ENCODE results near the gene TMEM179.

DNA sequence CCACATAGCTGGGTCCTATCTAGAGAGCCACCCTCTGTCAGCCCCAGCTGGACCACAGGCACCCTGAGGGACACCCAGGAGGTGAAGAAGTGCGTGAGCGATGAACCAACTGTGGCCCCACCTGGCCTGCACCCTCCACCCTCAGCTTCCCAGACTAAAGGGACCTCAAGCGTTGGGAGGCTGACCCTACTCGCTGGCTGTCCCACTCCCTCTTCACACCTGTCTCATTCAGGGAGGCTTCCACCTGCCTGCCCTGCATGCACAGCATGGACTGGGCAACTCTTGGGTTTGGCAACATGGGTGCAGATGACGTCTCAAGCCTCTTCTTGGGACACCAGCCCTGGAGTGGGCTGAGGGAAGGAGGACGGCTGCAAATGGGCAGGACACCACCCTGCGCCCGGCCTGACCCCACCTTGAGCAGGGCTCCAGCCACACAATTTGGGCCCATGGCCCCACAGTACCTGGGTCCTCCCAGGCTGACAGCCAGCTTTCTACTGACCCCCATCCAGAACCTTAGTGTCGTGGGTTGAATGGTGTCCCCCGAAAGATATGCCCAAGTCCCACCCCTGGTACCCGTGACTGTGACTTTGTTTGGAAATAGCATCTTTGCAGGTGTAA lies 2.1 kb downstream of the TMEM179 start:
- TF ChIP-seq ATF7-NPFF (CRISPR knock-in tag; IDR thresholded peaks at IDR 0.05; ENCODE audit: low read depth) (no peak), TARDBP (CRISPR knock-in tag; IDR thresholded peaks at IDR 0.05) (no peak), ZNF124 (CRISPR knock-in tag; IDR thresholded peaks at IDR 0.05) (no peak), TAF1 (CRISPR knock-in tag; IDR thresholded peaks at IDR 0.05) (no peak), FLYWCH1 (CRISPR knock-in tag; IDR thresholded peaks at IDR 0.05) (no peak), ATF7 (IDR thresholded peaks at IDR 0.05) (no peak), ATF7 (CRISPR knock-in tag; IDR thresholded peaks at IDR 0.05) (no peak), NFRKB (IDR thresholded peaks at IDR 0.05) (no peak)
- TF ChIP-seq, protein P1, sequence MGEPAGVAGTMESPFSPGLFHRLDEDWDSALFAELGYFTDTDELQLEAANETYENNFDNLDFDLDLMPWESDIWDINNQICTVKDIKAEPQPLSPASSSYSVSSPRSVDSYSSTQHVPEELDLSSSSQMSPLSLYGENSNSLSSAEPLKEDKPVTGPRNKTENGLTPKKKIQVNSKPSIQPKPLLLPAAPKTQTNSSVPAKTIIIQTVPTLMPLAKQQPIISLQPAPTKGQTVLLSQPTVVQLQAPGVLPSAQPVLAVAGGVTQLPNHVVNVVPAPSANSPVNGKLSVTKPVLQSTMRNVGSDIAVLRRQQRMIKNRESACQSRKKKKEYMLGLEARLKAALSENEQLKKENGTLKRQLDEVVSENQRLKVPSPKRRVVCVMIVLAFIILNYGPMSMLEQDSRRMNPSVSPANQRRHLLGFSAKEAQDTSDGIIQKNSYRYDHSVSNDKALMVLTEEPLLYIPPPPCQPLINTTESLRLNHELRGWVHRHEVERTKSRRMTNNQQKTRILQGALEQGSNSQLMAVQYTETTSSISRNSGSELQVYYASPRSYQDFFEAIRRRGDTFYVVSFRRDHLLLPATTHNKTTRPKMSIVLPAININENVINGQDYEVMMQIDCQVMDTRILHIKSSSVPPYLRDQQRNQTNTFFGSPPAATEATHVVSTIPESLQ (CRISPR knock-in tag; conservative IDR thresholded peaks at IDR 0.05) = no peak
- TF ChIP-seq, protein P2, sequence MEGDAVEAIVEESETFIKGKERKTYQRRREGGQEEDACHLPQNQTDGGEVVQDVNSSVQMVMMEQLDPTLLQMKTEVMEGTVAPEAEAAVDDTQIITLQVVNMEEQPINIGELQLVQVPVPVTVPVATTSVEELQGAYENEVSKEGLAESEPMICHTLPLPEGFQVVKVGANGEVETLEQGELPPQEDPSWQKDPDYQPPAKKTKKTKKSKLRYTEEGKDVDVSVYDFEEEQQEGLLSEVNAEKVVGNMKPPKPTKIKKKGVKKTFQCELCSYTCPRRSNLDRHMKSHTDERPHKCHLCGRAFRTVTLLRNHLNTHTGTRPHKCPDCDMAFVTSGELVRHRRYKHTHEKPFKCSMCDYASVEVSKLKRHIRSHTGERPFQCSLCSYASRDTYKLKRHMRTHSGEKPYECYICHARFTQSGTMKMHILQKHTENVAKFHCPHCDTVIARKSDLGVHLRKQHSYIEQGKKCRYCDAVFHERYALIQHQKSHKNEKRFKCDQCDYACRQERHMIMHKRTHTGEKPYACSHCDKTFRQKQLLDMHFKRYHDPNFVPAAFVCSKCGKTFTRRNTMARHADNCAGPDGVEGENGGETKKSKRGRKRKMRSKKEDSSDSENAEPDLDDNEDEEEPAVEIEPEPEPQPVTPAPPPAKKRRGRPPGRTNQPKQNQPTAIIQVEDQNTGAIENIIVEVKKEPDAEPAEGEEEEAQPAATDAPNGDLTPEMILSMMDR (CRISPR knock-in tag; IDR thresholded peaks at IDR 0.05) = no peak

Data from HepG2 (cell line).